ENCODE results near the gene CKB.

CKB gene

DNA sequence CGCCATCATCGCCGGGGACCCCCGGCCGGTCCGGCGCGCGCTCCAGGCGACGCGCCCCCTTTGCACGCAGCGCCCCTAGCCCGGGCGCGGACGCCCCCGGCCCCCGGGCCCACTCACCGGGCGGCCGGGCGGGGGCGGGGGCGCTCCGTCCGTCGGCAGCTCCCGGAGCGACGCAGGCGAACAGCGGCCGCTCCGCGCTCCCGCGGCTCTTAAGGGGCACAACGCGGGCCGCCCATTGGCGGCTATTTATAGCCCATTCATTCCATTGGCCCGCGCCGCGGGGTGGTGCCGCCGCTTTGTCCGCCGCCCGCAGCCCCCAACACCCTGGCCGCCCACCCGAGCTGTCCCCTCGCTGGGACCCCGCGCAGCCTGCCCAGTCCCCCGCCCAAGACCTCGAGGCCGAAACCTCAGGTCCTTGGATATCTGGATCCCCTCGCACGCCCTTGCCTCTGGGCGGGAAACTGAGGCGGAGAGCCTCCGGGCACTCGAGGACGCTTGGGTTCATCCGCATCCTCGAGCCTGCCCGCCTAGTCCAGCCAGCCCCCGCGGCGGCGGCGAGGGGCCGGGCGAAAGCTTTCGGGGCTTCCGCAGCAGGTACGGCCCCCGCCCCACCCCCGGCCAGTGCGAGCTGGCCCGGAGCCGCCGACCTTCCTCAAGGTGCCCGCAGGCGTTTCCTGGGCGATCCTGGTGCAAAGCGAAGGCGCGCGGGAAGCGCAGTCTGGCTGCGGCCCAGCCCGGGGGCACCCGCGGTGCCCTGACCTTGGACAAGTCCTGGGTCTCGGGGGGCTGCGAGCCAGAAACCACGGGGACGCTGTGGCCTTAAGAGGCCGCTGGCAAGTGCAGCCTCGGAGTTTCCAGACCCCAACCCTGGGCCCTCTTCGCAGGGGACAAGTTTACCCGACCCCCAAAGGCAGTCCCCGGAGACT, at the start of gene CKB:
Gene CKB (minus strand): TSS at position 182 of the 926 bp plus-strand sequence. CDS start 337 bp downstream, outside the sequence.
- Histone ChIP-seq H3K27ac (ENCODE audit: poor library complexity, severe bottlenecking) (peak within 1 kb of the TSS; percentile 54), H3K36me3 (ENCODE audit: low read depth) (peaks cover 5% of the 10 kb centered on the region; the same call in 1 of the 2 replicates), H3K27me3 (ENCODE audit: insufficient read depth, poor library complexity, severe bottlenecking) (peaks cover 16% of the 10 kb centered on the region), H3K4me3 (ENCODE audit: severe bottlenecking) (peak within 1 kb of the TSS; percentile 60), H3K9me3 (ENCODE audit: severe bottlenecking) (no peaks in the 10 kb centered on the region), H3K4me1 (ENCODE audit: insufficient read depth, poor library complexity, severe bottlenecking) (peaks cover 14% of the 10 kb centered on the region)
- DNase-seq (ENCODE audit: low spot score): no peak
- TF ChIP-seq, protein P1, sequence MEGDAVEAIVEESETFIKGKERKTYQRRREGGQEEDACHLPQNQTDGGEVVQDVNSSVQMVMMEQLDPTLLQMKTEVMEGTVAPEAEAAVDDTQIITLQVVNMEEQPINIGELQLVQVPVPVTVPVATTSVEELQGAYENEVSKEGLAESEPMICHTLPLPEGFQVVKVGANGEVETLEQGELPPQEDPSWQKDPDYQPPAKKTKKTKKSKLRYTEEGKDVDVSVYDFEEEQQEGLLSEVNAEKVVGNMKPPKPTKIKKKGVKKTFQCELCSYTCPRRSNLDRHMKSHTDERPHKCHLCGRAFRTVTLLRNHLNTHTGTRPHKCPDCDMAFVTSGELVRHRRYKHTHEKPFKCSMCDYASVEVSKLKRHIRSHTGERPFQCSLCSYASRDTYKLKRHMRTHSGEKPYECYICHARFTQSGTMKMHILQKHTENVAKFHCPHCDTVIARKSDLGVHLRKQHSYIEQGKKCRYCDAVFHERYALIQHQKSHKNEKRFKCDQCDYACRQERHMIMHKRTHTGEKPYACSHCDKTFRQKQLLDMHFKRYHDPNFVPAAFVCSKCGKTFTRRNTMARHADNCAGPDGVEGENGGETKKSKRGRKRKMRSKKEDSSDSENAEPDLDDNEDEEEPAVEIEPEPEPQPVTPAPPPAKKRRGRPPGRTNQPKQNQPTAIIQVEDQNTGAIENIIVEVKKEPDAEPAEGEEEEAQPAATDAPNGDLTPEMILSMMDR (IDR thresholded peaks at IDR 0.05; ENCODE audit: poor library complexity, severe bottlenecking): no peak
- ATAC-seq (ENCODE audit: low read depth): peak; percentile 26; the same call in 2 of the 3 replicates

DNA sequence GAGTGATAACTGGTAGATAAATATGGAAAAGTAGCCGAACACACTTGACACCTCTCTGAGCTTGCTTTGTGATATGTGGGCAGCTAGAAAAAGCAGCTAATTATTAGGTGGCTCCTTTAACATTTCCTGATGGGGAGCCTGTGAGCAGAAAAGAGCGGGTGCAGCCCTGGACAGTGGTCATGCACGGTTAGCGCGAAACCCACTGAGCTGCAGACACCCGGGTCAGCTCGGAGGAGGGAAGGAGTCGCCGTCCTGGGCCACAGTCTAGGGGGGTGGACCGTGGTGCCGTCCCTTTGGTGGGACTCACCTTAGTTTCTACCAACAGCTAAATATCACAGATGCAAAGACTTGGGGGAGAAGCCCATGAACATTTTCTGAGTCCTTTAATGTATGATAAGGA, 46.8 kb upstream of the CKB start:
- H3K27ac ChIP-seq (ENCODE audit: poor library complexity, severe bottlenecking): no peak overlapping the region
- peaks cover 35% of the 10 kb centered on the region for H3K36me3 ChIP-seq (ENCODE audit: low read depth)
- no peaks in the 10 kb centered on the region for H3K9me3 ChIP-seq (ENCODE audit: severe bottlenecking)
- TF ChIP-seq, protein P1 (IDR thresholded peaks at IDR 0.05; ENCODE audit: poor library complexity, severe bottlenecking): no peak
- DNase-seq (ENCODE audit: low spot score): no peak
- no peaks in the 10 kb centered on the region for H3K27me3 ChIP-seq (ENCODE audit: insufficient read depth, poor library complexity, severe bottlenecking)
- H3K4me1 ChIP-seq (ENCODE audit: insufficient read depth, poor library complexity, severe bottlenecking): no peaks in the 10 kb centered on the region
- H3K4me3 ChIP-seq (ENCODE audit: severe bottlenecking): no peak overlapping the region
- no peak for ATAC-seq (ENCODE audit: low read depth)

DNA sequence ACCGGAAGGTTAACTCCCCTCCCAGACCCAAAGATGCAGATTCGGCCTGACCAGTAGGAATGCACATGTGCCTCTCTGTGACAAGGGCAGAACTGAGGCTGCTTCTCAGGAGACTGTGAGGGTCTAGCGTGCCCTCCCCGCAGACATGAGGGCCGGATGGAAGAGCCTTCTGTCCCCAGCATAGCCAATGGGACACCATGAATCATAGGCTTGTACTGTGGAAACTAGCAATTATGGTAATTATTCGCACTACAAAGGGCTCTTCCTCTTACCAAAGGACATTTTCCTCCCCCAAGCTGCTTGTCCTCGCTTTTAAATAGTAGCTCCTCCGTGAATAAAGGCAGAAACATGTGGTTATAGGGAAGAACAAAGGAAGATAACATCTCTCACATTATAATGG, 46.3 kb upstream of the CKB start:
- no peaks in the 10 kb centered on the region for H3K27me3 ChIP-seq (ENCODE audit: insufficient read depth, poor library complexity, severe bottlenecking)
- TF ChIP-seq, protein P1 (IDR thresholded peaks at IDR 0.05; ENCODE audit: poor library complexity, severe bottlenecking): no peak
- H3K4me3 ChIP-seq (ENCODE audit: severe bottlenecking): no peak overlapping the region
- H3K27ac ChIP-seq (ENCODE audit: poor library complexity, severe bottlenecking): no peak overlapping the region
- H3K4me1 ChIP-seq (ENCODE audit: insufficient read depth, poor library complexity, severe bottlenecking): no peaks in the 10 kb centered on the region
- H3K36me3 ChIP-seq (ENCODE audit: low read depth): peaks cover 30% of the 10 kb centered on the region
- H3K9me3 ChIP-seq (ENCODE audit: severe bottlenecking): no peaks in the 10 kb centered on the region
- ATAC-seq (ENCODE audit: low read depth) (no peak), DNase-seq (ENCODE audit: low spot score) (no peak)

DNA sequence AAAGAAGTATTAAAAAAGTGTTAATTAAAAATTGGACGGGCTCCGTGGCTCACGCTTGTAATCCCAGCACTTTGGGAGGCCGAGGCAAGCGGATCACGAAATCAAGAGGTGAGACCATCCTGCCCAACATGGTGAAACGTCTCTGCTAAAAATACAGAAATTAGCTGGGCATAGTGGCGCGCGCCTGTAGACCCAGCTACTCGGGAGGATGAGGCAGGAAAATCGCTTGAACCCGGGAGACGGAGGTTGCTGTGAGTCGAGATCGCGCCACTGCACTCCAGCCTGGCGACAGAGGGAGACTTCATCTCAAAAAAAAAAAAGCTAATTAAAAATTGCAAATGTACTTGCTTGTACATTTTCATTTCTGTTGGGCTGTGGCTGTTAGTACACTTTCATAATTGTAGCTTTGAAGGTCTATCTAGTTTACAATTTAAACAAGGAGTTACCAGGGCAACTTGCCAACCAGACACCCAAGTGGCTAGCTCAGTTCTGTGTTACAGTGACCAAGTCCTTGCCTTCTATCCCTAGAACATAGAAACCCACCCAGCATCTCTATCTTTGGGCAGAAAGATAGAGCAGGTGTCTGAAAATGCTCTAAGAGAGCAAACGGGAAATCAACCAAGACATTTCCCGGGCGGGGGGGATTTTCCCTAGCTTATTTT, 41.3 kb upstream of the CKB start:
- TF ChIP-seq, protein P1 (IDR thresholded peaks at IDR 0.05; ENCODE audit: poor library complexity, severe bottlenecking): no peak
- Histone ChIP-seq H3K27me3 (ENCODE audit: insufficient read depth, poor library complexity, severe bottlenecking) (no peaks in the 10 kb centered on the region), H3K36me3 (ENCODE audit: low read depth) (peaks cover 22% of the 10 kb centered on the region), H3K27ac (ENCODE audit: poor library complexity, severe bottlenecking) (peak overlapping the region; percentile 94), H3K4me1 (ENCODE audit: insufficient read depth, poor library complexity, severe bottlenecking) (peaks cover 11% of the 10 kb centered on the region), H3K4me3 (ENCODE audit: severe bottlenecking) (peak overlapping the region; percentile 89), H3K9me3 (ENCODE audit: severe bottlenecking) (no peaks in the 10 kb centered on the region)
- ATAC-seq (ENCODE audit: low read depth): no peak
- DNase-seq (ENCODE audit: low spot score): no peak

All from RWPE2 (cell line).